Bronchial epithelial cell (primary cell): Measurements from ENCODE around the gene F13A1. TPM values are rescaled to one million over a fixed set of nuclear protein-coding genes. Genes with fewer than 3 reads are reported as not detected.
A peak's percentile ranks its signal among the peaks of the same experiment; 100 is the strongest.

Experiments used
- DNase-seq: peaks from one replicate; pipeline ENCODE4 v3.0.0-alpha.2; 2010; ENCODE audit warnings: low read depth
- FAIRE-seq: peaks from 2 replicates; lab custom pipeline; 2011; peaks lifted over from hg19 to GRCh38; lab: Jason Lieb, UNC
- H3K27me3 ChIP-seq: 2 replicates; pipeline ENCODE4 v1.5.1; 2011; ENCODE audit warnings: low read length; ENCODE audit not compliant: control insufficient read depth, insufficient read depth
- H3K36me3 ChIP-seq: 2 replicates; pipeline ENCODE4 v1.5.1; 2011; ENCODE audit warnings: low read length; ENCODE audit not compliant: control insufficient read depth, insufficient read depth
- H3K4me3 ChIP-seq: 2 replicates; pipeline ENCODE4 v1.5.1; 2011; ENCODE audit warnings: mild to moderate bottlenecking, low read depth, low read length, control low read depth
- CTCF ChIP-seq: IDR thresholded peaks from 2 replicates; pipeline ENCODE4 v1.5.1; 2011; ENCODE audit warnings: mild to moderate bottlenecking, moderate library complexity, low read length, control low read depth, inconsistent platforms; ENCODE audit not compliant: insufficient read depth, severe bottlenecking
- total RNA-seq: library from RNA; depleted of rRNA; stranded (reverse); fragments of >200 nt; gene quantifications from 2 replicates; pipeline ENCODE4 v1.2.1, GENCODE V29; 2014

Gene F13A1
- total RNA-seq, 1 donor from 2014 or later = not detected

GRCh38 chr6:6317825-6318733, 2.4 kb downstream of the F13A1 start:
- FAIRE-seq (no peak), DNase-seq (no peak)
- Histone ChIP-seq H3K4me3 (no peak overlapping the region), H3K27me3 (peaks cover 26% of the 10 kb centered on the region), H3K36me3 (no peaks in the 10 kb centered on the region)
- TF ChIP-seq CTCF = no peak

GRCh38 chr6:6317386-6317785, 3.1 kb downstream of the F13A1 start:
- no peak overlapping the region for H3K4me3 ChIP-seq
- no peak for FAIRE-seq
- H3K36me3 ChIP-seq = no peaks in the 10 kb centered on the region
- DNase-seq = no peak
- H3K27me3 ChIP-seq = peaks cover 19% of the 10 kb centered on the region
- no peak for TF ChIP-seq CTCF

- Histone ChIP-seq H3K4me3 (no peak overlapping the region), H3K36me3 (no peaks in the 10 kb centered on the region), H3K27me3 (peaks cover 18% of the 10 kb centered on the region)
- TF ChIP-seq CTCF = peak; percentile 84
- DNase-seq = peak; percentile 48
- peak; percentile 7 for FAIRE-seq
Observed at GRCh38 chr6:6315660-6316059, 4.8 kb downstream of the F13A1 start.

GRCh38 chr6:6314596-6314995, 5.9 kb downstream of the F13A1 start:
- FAIRE-seq = peak; percentile 40
- no peak overlapping the region for H3K4me3 ChIP-seq

GRCh38 chr6:6312901-6313441, 7.5 kb downstream of the F13A1 start:
- no peaks in the 10 kb centered on the region for H3K36me3 ChIP-seq
- H3K27me3 ChIP-seq = peaks cover 9% of the 10 kb centered on the region
- H3K4me3 ChIP-seq = no peak overlapping the region
- FAIRE-seq = no peak
- no peak for TF ChIP-seq CTCF
- no peak for DNase-seq

More at GRCh38 chr6:6314596-6314995, 5.9 kb downstream of the F13A1 start:
- no peak for DNase-seq
- TF ChIP-seq CTCF = no peak
- H3K36me3 ChIP-seq = no peaks in the 10 kb centered on the region
- H3K27me3 ChIP-seq = peaks cover 11% of the 10 kb centered on the region
